Dedifferentiated amniotic fluid mesenchymal stem cell (primary cell): Measurements from ENCODE around the gene CSMD2.

ENCODE experiments used
- DNase-seq: peaks from one replicate; pipeline ENCODE4 v3.0.0-alpha.2; 2016; ENCODE audit errors: extremely low spot score

Gene CSMD2

GRCh38 chr1:34155860-34156259 is 9.2 kb downstream of the CSMD2 start:
- DNase-seq = no peak

- DNase-seq = no peak
These were observed 11.8 kb downstream of the CSMD2 start for GRCh38 chr1:34153246-34153645.

GRCh38 chr1:34149501-34149900 is 15.5 kb downstream of the CSMD2 start:
- no peak for DNase-seq

GRCh38 chr1:34147301-34147700 is 17.7 kb downstream of the CSMD2 start:
- no peak for DNase-seq

GRCh38 chr1:34144766-34145165 is 20.3 kb downstream of the CSMD2 start:
- DNase-seq = no peak

GRCh38 chr1:34143975-34144374 is 21.1 kb downstream of the CSMD2 start:
- DNase-seq = no peak

- no peak for DNase-seq
These were observed 24.9 kb downstream of the CSMD2 start for GRCh38 chr1:34140011-34140676.

GRCh38 chr1:34137411-34137810 is 27.6 kb downstream of the CSMD2 start:
- DNase-seq = no peak

- no peak for DNase-seq
These were observed 32.9 kb downstream of the CSMD2 start for GRCh38 chr1:34132161-34132420.

GRCh38 chr1:34131396-34132160 is 33.5 kb downstream of the CSMD2 start:
- DNase-seq = no peak

- no peak for DNase-seq
These were observed 34.7 kb downstream of the CSMD2 start for GRCh38 chr1:34130306-34130705.

GRCh38 chr1:34129630-34130029 is 35.4 kb downstream of the CSMD2 start:
- DNase-seq = no peak

- no peak for DNase-seq
These were observed 36.7 kb downstream of the CSMD2 start for GRCh38 chr1:34128186-34128889.

- no peak for DNase-seq
These were observed 37.7 kb downstream of the CSMD2 start for GRCh38 chr1:34127006-34128000.

- DNase-seq = no peak
These were observed 38.5 kb downstream of the CSMD2 start for GRCh38 chr1:34126486-34126885.

GRCh38 chr1:34125721-34126380 is 39.2 kb downstream of the CSMD2 start:
- no peak for DNase-seq

GRCh38 chr1:34122080-34122932 is 42.7 kb downstream of the CSMD2 start:
- DNase-seq = no peak

GRCh38 chr1:34115233-34115632 is 49.8 kb downstream of the CSMD2 start:
- no peak for DNase-seq

- DNase-seq = no peak
These were observed 51.1 kb downstream of the CSMD2 start for GRCh38 chr1:34113887-34114286.

GRCh38 chr1:34113362-34113761 is 51.7 kb downstream of the CSMD2 start:
- DNase-seq = no peak
